Measurements from ENCODE around the gene PGLYRP4.

PGLYRP4 gene

GRCh38 chr1:153364766-153365666 lies 16.4 kb upstream of the PGLYRP4 start:
- H3K9ac ChIP-seq (ENCODE audit: low read length) = no peak overlapping the region
- H3K4ac ChIP-seq (ENCODE audit: low read depth, low read length) = no peak overlapping the region
- no peak overlapping the region for H3K4me2 ChIP-seq (ENCODE audit: low read length)
- no peak overlapping the region for H4K8ac ChIP-seq (ENCODE audit: low read depth, low read length)
- no peaks in the 10 kb centered on the region for H3K27me3 ChIP-seq (ENCODE audit: insufficient read depth, low read length, poor library complexity)
- no peak overlapping the region for H2BK5ac ChIP-seq (ENCODE audit: low read length)
- H3K79me2 ChIP-seq (ENCODE audit: control insufficient read depth, insufficient read depth, low read length) = no peaks in the 10 kb centered on the region
- H2AK5ac ChIP-seq (ENCODE audit: low read length) = no peak overlapping the region
- no peak overlapping the region for H2BK120ac ChIP-seq (ENCODE audit: low read depth, low read length)
- no peak overlapping the region for H3K23ac ChIP-seq (ENCODE audit: low read length)
- no peaks in the 10 kb centered on the region for H3K4me1 ChIP-seq (ENCODE audit: control insufficient read depth, low read depth, low read length)
- H3K56ac ChIP-seq (ENCODE audit: low read length) = no peak overlapping the region
- H2BK15ac ChIP-seq (replicated peaks; ENCODE audit: low read depth) = no peak overlapping the region
- H3K18ac ChIP-seq (ENCODE audit: low read length) = no peak overlapping the region
- H4K5ac ChIP-seq (ENCODE audit: low read length) = no peak overlapping the region
- H3K4me3 ChIP-seq (ENCODE audit: low read length) = no peak overlapping the region
- no peaks in the 10 kb centered on the region for H3K36me3 ChIP-seq (ENCODE audit: control insufficient read depth, insufficient read depth, low read length)
- H3K79me1 ChIP-seq (ENCODE audit: low read length) = no peaks in the 10 kb centered on the region
- H3K27ac ChIP-seq (ENCODE audit: low read depth, low read length) = no peak overlapping the region
- no peak for DNase-seq
- no CpG with 5 or more reads among the region's 12 CpGs for WGBS (ENCODE audit: extremely low coverage, insufficient coverage, low lambda C conversion rate)

- no peak overlapping the region for H3K4ac ChIP-seq (ENCODE audit: low read depth, low read length)
- no peak overlapping the region for H2AK5ac ChIP-seq (ENCODE audit: low read length)
- H3K27ac ChIP-seq (ENCODE audit: low read depth, low read length) = no peak overlapping the region
Observed at GRCh38 chr1:153364156-153364555, 15.5 kb upstream of the PGLYRP4 start.

GRCh38 chr1:153363641-153364040 lies 15.0 kb upstream of the PGLYRP4 start:
- Histone ChIP-seq H2BK5ac (ENCODE audit: low read length) (no peak overlapping the region), H3K9ac (ENCODE audit: low read length) (no peak overlapping the region), H2BK120ac (ENCODE audit: low read depth, low read length) (no peak overlapping the region), H3K4me1 (ENCODE audit: control insufficient read depth, low read depth, low read length) (no peaks in the 10 kb centered on the region), H3K27me3 (ENCODE audit: insufficient read depth, low read length, poor library complexity) (no peaks in the 10 kb centered on the region), H2AK5ac (ENCODE audit: low read length) (no peak overlapping the region), H4K5ac (ENCODE audit: low read length) (no peak overlapping the region), H3K18ac (ENCODE audit: low read length) (no peak overlapping the region), H3K79me1 (ENCODE audit: low read length) (no peaks in the 10 kb centered on the region), H3K4me2 (ENCODE audit: low read length) (no peak overlapping the region), H3K27ac (ENCODE audit: low read depth, low read length) (no peak overlapping the region), H3K36me3 (ENCODE audit: control insufficient read depth, insufficient read depth, low read length) (no peaks in the 10 kb centered on the region), H3K79me2 (ENCODE audit: control insufficient read depth, insufficient read depth, low read length) (no peaks in the 10 kb centered on the region), H4K8ac (ENCODE audit: low read depth, low read length) (no peak overlapping the region), H3K56ac (ENCODE audit: low read length) (no peak overlapping the region), H3K4me3 (ENCODE audit: low read length) (no peak overlapping the region), H2BK15ac (replicated peaks; ENCODE audit: low read depth) (no peak overlapping the region), H3K4ac (ENCODE audit: low read depth, low read length) (no peak overlapping the region), H3K23ac (ENCODE audit: low read length) (no peak overlapping the region)
- WGBS (ENCODE audit: extremely low coverage, insufficient coverage, low lambda C conversion rate) = no CpG with 5 or more reads among the region's 3 CpGs
- DNase-seq = no peak

More at GRCh38 chr1:153364156-153364555, 15.5 kb upstream of the PGLYRP4 start:
- H3K4me3 ChIP-seq (ENCODE audit: low read length) = no peak overlapping the region
- H2BK5ac ChIP-seq (ENCODE audit: low read length) = no peak overlapping the region
- H3K27me3 ChIP-seq (ENCODE audit: insufficient read depth, low read length, poor library complexity) = no peaks in the 10 kb centered on the region
- no peak overlapping the region for H3K23ac ChIP-seq (ENCODE audit: low read length)
- H2BK120ac ChIP-seq (ENCODE audit: low read depth, low read length) = no peak overlapping the region
- no peak for DNase-seq
- H3K79me1 ChIP-seq (ENCODE audit: low read length) = no peaks in the 10 kb centered on the region
- H3K56ac ChIP-seq (ENCODE audit: low read length) = no peak overlapping the region
- no peaks in the 10 kb centered on the region for H3K79me2 ChIP-seq (ENCODE audit: control insufficient read depth, insufficient read depth, low read length)
- H3K36me3 ChIP-seq (ENCODE audit: control insufficient read depth, insufficient read depth, low read length) = no peaks in the 10 kb centered on the region
- H3K18ac ChIP-seq (ENCODE audit: low read length) = no peak overlapping the region
- H4K5ac ChIP-seq (ENCODE audit: low read length) = no peak overlapping the region
- H4K8ac ChIP-seq (ENCODE audit: low read depth, low read length) = no peak overlapping the region
- H2BK15ac ChIP-seq (replicated peaks; ENCODE audit: low read depth) = no peak overlapping the region
- no peaks in the 10 kb centered on the region for H3K4me1 ChIP-seq (ENCODE audit: control insufficient read depth, low read depth, low read length)
- no peak overlapping the region for H3K4me2 ChIP-seq (ENCODE audit: low read length)
- no peak overlapping the region for H3K9ac ChIP-seq (ENCODE audit: low read length)

GRCh38 chr1:153362187-153362775 lies 13.6 kb upstream of the PGLYRP4 start:
- Histone ChIP-seq H2BK15ac (replicated peaks; ENCODE audit: low read depth) (no peak overlapping the region), H3K4me3 (ENCODE audit: low read length) (no peak overlapping the region), H2AK5ac (ENCODE audit: low read length) (no peak overlapping the region), H3K27ac (ENCODE audit: low read depth, low read length) (no peak overlapping the region), H3K4me1 (ENCODE audit: control insufficient read depth, low read depth, low read length) (no peaks in the 10 kb centered on the region), H3K23ac (ENCODE audit: low read length) (no peak overlapping the region), H3K18ac (ENCODE audit: low read length) (no peak overlapping the region), H3K79me2 (ENCODE audit: control insufficient read depth, insufficient read depth, low read length) (no peaks in the 10 kb centered on the region), H3K4ac (ENCODE audit: low read depth, low read length) (no peak overlapping the region), H4K8ac (ENCODE audit: low read depth, low read length) (no peak overlapping the region), H2BK5ac (ENCODE audit: low read length) (no peak overlapping the region), H4K5ac (ENCODE audit: low read length) (no peak overlapping the region), H2BK120ac (ENCODE audit: low read depth, low read length) (no peak overlapping the region), H3K4me2 (ENCODE audit: low read length) (no peak overlapping the region), H3K56ac (ENCODE audit: low read length) (no peak overlapping the region), H3K9ac (ENCODE audit: low read length) (no peak overlapping the region), H3K36me3 (ENCODE audit: control insufficient read depth, insufficient read depth, low read length) (no peaks in the 10 kb centered on the region), H3K27me3 (ENCODE audit: insufficient read depth, low read length, poor library complexity) (no peaks in the 10 kb centered on the region), H3K79me1 (ENCODE audit: low read length) (no peaks in the 10 kb centered on the region)
- DNase-seq = no peak
- WGBS (ENCODE audit: extremely low coverage, insufficient coverage, low lambda C conversion rate) = no CpG with 5 or more reads among the region's 3 CpGs

GRCh38 chr1:153361480-153362109 lies 13.0 kb upstream of the PGLYRP4 start:
- H4K5ac ChIP-seq (ENCODE audit: low read length) = no peak overlapping the region

More at GRCh38 chr1:153361480-153362109, 13.0 kb upstream of the PGLYRP4 start:
- no peak for DNase-seq
- Histone ChIP-seq H3K9ac (ENCODE audit: low read length) (no peak overlapping the region), H2BK120ac (ENCODE audit: low read depth, low read length) (no peak overlapping the region), H3K27me3 (ENCODE audit: insufficient read depth, low read length, poor library complexity) (no peaks in the 10 kb centered on the region), H4K8ac (ENCODE audit: low read depth, low read length) (no peak overlapping the region), H2BK5ac (ENCODE audit: low read length) (no peak overlapping the region), H2BK15ac (replicated peaks; ENCODE audit: low read depth) (no peak overlapping the region), H3K4ac (ENCODE audit: low read depth, low read length) (no peak overlapping the region), H3K4me1 (ENCODE audit: control insufficient read depth, low read depth, low read length) (no peaks in the 10 kb centered on the region), H3K79me2 (ENCODE audit: control insufficient read depth, insufficient read depth, low read length) (no peaks in the 10 kb centered on the region), H3K23ac (ENCODE audit: low read length) (no peak overlapping the region), H3K4me2 (ENCODE audit: low read length) (no peak overlapping the region), H2AK5ac (ENCODE audit: low read length) (no peak overlapping the region), H3K27ac (ENCODE audit: low read depth, low read length) (no peak overlapping the region), H3K79me1 (ENCODE audit: low read length) (no peaks in the 10 kb centered on the region), H3K56ac (ENCODE audit: low read length) (no peak overlapping the region), H3K36me3 (ENCODE audit: control insufficient read depth, insufficient read depth, low read length) (no peaks in the 10 kb centered on the region), H3K4me3 (ENCODE audit: low read length) (no peak overlapping the region), H3K18ac (ENCODE audit: low read length) (no peak overlapping the region)
- no CpG with 5 or more reads among the region's 4 CpGs for WGBS (ENCODE audit: extremely low coverage, insufficient coverage, low lambda C conversion rate)
